Measurements from ENCODE around the gene ABTB2. TPM values are rescaled to one million over a fixed set of nuclear protein-coding genes. Genes with fewer than 3 reads are reported as not detected.

The ABTB2 gene
- total and polyA plus RNA-seq, 10 of the 15 experiments (the other 5 are each of a cell fraction or from before 2014, with no cell fraction given): 0.13 to 2.1 (median 0.72) TPM

DNA sequence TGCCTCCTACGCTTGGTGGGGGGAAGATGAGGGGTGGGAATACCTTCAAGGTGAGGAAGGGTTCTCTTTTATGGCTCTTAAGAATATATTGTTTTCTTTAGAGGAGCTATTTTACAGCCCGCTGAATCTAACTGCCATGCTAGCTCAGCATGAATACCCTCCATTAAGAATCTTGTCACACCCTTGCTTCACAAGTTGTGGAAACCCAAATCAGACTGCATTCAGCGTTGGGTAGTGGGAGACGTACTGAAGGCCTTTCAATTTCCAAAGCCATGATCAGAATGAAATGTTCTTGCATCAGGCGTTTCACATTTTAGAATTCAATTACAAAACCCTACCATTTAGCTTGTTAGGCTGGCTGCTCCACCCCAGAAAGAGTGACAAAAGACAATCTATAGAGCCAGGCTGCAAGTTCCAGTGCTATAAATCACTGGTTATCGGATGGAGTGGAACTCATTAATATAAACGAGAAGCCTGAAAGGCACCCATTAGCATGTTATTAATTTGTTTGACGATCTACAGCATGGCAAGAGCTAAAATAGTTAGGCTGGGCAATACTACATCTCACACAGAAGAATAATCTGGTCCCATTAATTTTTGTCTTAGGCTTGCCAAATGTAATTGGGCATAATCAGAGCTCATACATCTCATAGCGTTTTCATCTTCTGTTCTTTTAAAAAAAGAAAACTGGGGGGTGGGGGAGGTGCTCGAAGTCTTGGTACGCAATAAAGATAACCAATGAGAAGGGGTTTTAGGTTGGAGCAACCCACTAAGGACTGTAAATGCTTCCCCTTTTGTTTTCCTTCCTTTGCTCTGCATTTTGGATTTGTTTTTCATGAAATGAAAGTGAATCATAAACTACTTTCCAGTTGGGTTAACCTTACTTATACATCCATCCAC lies 57.5 kb downstream of the ABTB2 start:
- Histone ChIP-seq H3K27ac (ENCODE audit: control insufficient read depth, insufficient read depth) (peak overlapping the region; percentile 26; the same call in 1 of the 2 replicates), H3K4me1 (ENCODE audit: control insufficient read depth, insufficient read depth, low read length) (peaks cover 8% of the 10 kb centered on the region), H3K4me3 (no peak overlapping the region), H3K27me3 (replicated peaks in 1 of 2; ENCODE audit: control insufficient read depth in 2 of 2, insufficient read depth in 2 of 2, low read length in 1 of 2) (no peaks in the 10 kb centered on the region), H3K9ac (ENCODE audit: control insufficient read depth, insufficient read depth, low read length) (0 out of 2 replicates have a peak overlapping the region, but pooled peaks have one; percentile 4), H3K4me2 (ENCODE audit: control insufficient read depth, insufficient read depth) (peak overlapping the region; percentile 56), H3K36me3 (ENCODE audit: control insufficient read depth in 2 of 2, insufficient read depth in 2 of 2, low read length in 1 of 2) (no peaks in the 10 kb centered on the region), H2AFZ (ENCODE audit: control insufficient read depth, low read depth, low read length) (peak overlapping the region; percentile 60), H3K79me2 (ENCODE audit: control insufficient read depth, insufficient read depth, low read length) (peaks cover 1% of the 10 kb centered on the region; the same call in 1 of the 2 replicates), H4K20me1 (ENCODE audit: control insufficient read depth, insufficient read depth) (no peaks in the 10 kb centered on the region), H3K9me3 (replicated peaks; ENCODE audit: control insufficient read depth, insufficient read depth, low read length) (no peaks in the 10 kb centered on the region)
- intact Hi-C loops (cut with micrococcal nuclease; ENCODE audit: unreplicated experiment) (loop anchor here (2.0 kb wide), 1 partner anchor 21 kb away; no protein-coding TSS in a partner anchor), in situ Hi-C loops (cut with MboI) (no loop called here)
- 80% methylated on average over 11 of the region's 11 CpGs for WGBS (ENCODE audit: insufficient coverage, insufficient replicate concordance, low lambda C conversion rate, missing lambda C conversion rate)
- RAD21 ChIA-PET (ENCODE audit: unreplicated experiment): interaction anchor here (1.0 to 2.7 kb wide), 3 partner anchors 21 to 58 kb away, joined by 4 to 8 read pairs (median 4); partner anchors contain the start of gene ABTB2
- CTCF ChIA-PET: interaction anchor here (1.2 to 1.6 kb wide), 3 partner anchors 55 to 126 kb away, joined by 3 read pairs; no protein-coding TSS in a partner anchor
- ATAC-seq (no peak), DNase-seq (ENCODE audit: low read depth, low spot score) (no peak), FAIRE-seq (no peak)
- POLR2A ChIA-PET: interaction anchor here (0.6 to 1.7 kb wide), 3 partner anchors 13 to 140 kb away, joined by 3 to 4 read pairs (median 3); no protein-coding TSS in a partner anchor
- SMC1A ChIA-PET (ENCODE audit: uncharacterized antibody, unreplicated experiment): interaction anchor here (0.7 to 2.4 kb wide), 10 partner anchors 13 to 74 kb away, joined by 3 to 11 read pairs (median 4); partner anchors contain the start of gene ABTB2
- no TSS peak for BruUV-seq (replicated peaks)
- TF ChIP-seq, protein P1, sequence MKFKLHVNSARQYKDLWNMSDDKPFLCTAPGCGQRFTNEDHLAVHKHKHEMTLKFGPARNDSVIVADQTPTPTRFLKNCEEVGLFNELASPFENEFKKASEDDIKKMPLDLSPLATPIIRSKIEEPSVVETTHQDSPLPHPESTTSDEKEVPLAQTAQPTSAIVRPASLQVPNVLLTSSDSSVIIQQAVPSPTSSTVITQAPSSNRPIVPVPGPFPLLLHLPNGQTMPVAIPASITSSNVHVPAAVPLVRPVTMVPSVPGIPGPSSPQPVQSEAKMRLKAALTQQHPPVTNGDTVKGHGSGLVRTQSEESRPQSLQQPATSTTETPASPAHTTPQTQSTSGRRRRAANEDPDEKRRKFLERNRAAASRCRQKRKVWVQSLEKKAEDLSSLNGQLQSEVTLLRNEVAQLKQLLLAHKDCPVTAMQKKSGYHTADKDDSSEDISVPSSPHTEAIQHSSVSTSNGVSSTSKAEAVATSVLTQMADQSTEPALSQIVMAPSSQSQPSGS (IDR thresholded peaks at IDR 0.05; ENCODE audit: low read length): no peak
- TF ChIP-seq, protein P2, sequence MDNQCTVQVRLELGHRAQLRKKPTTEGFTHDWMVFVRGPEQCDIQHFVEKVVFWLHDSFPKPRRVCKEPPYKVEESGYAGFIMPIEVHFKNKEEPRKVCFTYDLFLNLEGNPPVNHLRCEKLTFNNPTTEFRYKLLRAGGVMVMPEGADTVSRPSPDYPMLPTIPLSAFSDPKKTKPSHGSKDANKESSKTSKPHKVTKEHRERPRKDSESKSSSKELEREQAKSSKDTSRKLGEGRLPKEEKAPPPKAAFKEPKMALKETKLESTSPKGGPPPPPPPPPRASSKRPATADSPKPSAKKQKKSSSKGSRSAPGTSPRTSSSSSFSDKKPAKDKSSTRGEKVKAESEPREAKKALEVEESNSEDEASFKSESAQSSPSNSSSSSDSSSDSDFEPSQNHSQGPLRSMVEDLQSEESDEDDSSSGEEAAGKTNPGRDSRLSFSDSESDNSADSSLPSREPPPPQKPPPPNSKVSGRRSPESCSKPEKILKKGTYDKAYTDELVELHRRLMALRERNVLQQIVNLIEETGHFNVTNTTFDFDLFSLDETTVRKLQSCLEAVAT (IDR thresholded peaks at IDR 0.05): no peak
- TF ChIP-seq SUZ12 (IDR thresholded peaks at IDR 0.05; ENCODE audit: unreplicated experiment) (no peak), JUNB (IDR thresholded peaks at IDR 0.05) (no peak), ZNF274 (IDR thresholded peaks at IDR 0.05; ENCODE audit: insufficient read depth, insufficient read length) (no peak), CHD4 (IDR thresholded peaks at IDR 0.05) (no peak), ASH2L (IDR thresholded peaks at IDR 0.05; ENCODE audit: borderline replicate concordance, low read depth) (no peak), MTA2 (IDR thresholded peaks at IDR 0.05; ENCODE audit: low read depth) (no peak), NR2F1 (conservative IDR thresholded peaks at IDR 0.05) (no peak), TCF12 (IDR thresholded peaks at IDR 0.05; ENCODE audit: low read depth, low read length) (no peak), POLR2AphosphoS2 (IDR thresholded peaks at IDR 0.05; ENCODE audit: low read depth, low read length) (no peak), RELA (IDR thresholded peaks at IDR 0.05; ENCODE audit: borderline replicate concordance, partially characterized antibody) (no peak), RFX5 (IDR thresholded peaks at IDR 0.05; ENCODE audit: low read depth, low read length) (no peak)
- TF ChIP-seq, protein P3, sequence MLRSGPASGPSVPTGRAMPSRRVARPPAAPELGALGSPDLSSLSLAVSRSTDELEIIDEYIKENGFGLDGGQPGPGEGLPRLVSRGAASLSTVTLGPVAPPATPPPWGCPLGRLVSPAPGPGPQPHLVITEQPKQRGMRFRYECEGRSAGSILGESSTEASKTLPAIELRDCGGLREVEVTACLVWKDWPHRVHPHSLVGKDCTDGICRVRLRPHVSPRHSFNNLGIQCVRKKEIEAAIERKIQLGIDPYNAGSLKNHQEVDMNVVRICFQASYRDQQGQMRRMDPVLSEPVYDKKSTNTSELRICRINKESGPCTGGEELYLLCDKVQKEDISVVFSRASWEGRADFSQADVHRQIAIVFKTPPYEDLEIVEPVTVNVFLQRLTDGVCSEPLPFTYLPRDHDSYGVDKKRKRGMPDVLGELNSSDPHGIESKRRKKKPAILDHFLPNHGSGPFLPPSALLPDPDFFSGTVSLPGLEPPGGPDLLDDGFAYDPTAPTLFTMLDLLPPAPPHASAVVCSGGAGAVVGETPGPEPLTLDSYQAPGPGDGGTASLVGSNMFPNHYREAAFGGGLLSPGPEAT (IDR thresholded peaks at IDR 0.05; ENCODE audit: low read depth): no peak
- TF ChIP-seq, protein P4, sequence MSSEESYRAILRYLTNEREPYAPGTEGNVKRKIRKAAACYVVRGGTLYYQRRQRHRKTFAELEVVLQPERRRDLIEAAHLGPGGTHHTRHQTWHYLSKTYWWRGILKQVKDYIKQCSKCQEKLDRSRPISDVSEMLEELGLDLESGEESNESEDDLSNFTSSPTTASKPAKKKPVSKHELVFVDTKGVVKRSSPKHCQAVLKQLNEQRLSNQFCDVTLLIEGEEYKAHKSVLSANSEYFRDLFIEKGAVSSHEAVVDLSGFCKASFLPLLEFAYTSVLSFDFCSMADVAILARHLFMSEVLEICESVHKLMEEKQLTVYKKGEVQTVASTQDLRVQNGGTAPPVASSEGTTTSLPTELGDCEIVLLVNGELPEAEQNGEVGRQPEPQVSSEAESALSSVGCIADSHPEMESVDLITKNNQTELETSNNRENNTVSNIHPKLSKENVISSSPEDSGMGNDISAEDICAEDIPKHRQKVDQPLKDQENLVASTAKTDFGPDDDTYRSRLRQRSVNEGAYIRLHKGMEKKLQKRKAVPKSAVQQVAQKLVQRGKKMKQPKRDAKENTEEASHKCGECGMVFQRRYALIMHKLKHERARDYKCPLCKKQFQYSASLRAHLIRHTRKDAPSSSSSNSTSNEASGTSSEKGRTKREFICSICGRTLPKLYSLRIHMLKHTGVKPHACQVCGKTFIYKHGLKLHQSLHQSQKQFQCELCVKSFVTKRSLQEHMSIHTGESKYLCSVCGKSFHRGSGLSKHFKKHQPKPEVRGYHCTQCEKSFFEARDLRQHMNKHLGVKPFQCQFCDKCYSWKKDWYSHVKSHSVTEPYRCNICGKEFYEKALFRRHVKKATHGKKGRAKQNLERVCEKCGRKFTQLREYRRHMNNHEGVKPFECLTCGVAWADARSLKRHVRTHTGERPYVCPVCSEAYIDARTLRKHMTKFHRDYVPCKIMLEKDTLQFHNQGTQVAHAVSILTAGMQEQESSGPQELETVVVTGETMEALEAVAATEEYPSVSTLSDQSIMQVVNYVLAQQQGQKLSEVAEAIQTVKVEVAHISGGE (CRISPR knock-in tag; IDR thresholded peaks at IDR 0.05): no peak
